GM21360 (cell line): Measurements from ENCODE around the gene FSD1.
"Not testable (repeated sequence)": the region's sequence is repeated elsewhere in the genome, so short reads cannot be mapped to it uniquely, and the experiment has no call there.

Source experiments
- ATAC-seq: cut with Tn5 transposase; IDR thresholded peaks from one replicate; pipeline ENCODE4 v1.9.1; 2021; ENCODE audit warnings: mild to moderate bottlenecking, moderate library complexity; ENCODE audit not compliant: unreplicated experiment

Gene FSD1

GRCh38 chr19:4342314-4342614 lies 37.9 kb downstream of the FSD1 start:
- no peak for ATAC-seq

DNA sequence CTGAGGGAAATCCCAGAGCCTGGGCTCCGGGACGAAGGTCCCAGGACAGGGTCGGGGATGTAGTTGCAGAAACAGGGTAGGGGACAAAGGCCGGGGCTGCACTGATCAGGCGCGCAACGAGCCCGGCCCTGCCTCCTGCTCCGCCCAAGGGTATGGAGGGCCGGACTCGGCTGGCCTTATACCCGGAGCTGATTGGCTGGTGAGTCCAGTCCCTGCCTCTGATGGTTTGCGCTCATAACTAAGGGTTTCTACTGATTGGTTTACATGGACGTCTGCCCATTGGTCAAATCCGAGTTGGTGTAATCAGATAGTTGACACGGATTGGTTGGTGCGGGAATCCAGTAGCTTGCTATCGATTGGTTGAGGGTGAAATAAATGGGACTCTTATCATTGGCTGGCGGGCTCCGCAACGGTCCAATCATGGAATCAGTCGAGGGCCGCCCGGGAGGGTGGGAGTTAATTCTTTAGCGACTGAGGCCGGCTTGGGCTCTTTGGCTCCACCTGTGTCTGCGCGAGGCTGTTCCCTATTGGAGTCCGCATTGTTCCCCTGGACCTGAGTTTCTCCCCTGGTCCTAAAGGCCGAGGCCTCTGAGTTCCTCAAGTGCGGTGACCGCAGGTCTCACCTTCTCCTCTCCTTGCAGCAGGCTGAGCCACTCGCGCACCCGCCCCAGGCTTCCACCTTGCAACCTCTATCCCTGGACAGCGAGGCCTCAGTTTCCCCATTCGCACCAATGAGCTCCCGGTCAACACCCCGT lies 38.4 kb downstream of the FSD1 start:
- peak; percentile 81 for ATAC-seq

GRCh38 chr19:4343370-4344307 lies 39.2 kb downstream of the FSD1 start, which contains the start of gene MPND:
MPND (plus strand) TSS chr19:4343562; CDS start chr19:4343594, 32 bp downstream.
- peak; percentile 49 for ATAC-seq

GRCh38 chr19:4345342-4346019 lies 41.1 kb downstream of the FSD1 start:
- ATAC-seq = no peak

GRCh38 chr19:4346020-4346383 lies 41.6 kb downstream of the FSD1 start:
- no peak for ATAC-seq

DNA sequence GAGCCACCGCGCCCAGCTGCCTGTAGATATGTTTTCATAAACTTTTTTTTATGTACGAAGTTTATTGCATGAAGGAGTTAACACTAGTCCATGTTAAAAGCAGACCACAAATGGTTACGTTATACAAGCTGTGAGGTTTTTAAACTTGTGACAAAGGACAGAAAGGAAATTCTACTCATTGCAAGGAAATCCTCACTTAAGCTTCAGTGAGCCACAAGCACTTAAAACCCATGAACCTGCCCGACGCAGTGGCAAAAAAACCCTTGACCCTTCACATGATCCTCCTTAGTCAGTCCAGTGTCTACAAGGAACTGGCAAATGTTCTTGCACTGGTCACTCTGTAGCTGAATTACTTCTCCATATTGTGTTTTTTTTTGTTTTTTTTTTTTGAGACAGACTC lies 43.1 kb downstream of the FSD1 start:
- no peak for ATAC-seq

DNA sequence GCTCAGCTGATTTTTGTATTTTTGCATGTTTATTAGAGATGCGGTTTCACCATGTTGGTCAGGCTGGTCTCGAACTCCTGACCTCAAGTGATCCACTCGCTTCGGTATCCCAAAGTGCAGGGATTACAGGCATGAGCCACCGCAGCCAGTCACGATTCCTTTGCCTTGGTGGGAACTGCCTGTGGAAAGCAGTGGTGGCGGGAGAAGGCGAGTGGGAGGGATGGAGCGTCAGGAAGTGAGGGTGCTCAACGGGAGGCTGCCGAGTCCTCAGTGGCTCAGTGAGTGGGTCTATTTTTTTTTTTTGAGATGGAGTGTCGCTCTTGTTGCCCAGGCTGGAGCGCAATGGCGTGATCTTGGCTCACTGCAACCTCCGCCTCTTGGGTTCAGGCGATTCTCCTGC lies 44.8 kb downstream of the FSD1 start:
- ATAC-seq = not testable (repeated sequence)

GRCh38 chr19:4350111-4350510 lies 45.7 kb downstream of the FSD1 start:
- ATAC-seq = no peak

GRCh38 chr19:4350726-4351125 lies 46.3 kb downstream of the FSD1 start:
- no peak for ATAC-seq

DNA sequence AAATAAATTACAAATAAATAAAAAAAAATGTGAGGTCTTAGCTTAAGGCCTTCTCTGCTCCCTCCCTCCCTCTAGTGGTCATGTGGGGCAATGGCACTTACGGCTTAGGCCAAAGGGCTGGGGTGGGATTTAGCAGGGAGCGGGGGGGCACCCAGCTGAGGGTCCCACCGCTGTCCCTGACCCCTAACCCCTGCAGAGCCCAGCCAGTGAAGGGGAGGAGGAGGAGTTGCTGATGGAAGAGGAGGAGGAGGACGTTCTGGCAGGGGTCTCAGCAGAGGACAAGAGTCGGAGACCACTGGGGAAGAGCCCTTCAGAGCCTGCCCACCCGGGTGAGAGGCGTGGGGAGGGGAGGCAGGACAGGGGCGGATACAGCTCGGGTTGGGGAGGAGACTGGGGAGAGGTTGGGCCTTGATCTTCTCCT lies 48.3 kb downstream of the FSD1 start:
- ATAC-seq = no peak

GRCh38 chr19:4354282-4354681 lies 49.9 kb downstream of the FSD1 start:
- ATAC-seq = no peak

- ATAC-seq = no peak
These were observed 50.5 kb downstream of the FSD1 start for GRCh38 chr19:4354897-4355296.

DNA sequence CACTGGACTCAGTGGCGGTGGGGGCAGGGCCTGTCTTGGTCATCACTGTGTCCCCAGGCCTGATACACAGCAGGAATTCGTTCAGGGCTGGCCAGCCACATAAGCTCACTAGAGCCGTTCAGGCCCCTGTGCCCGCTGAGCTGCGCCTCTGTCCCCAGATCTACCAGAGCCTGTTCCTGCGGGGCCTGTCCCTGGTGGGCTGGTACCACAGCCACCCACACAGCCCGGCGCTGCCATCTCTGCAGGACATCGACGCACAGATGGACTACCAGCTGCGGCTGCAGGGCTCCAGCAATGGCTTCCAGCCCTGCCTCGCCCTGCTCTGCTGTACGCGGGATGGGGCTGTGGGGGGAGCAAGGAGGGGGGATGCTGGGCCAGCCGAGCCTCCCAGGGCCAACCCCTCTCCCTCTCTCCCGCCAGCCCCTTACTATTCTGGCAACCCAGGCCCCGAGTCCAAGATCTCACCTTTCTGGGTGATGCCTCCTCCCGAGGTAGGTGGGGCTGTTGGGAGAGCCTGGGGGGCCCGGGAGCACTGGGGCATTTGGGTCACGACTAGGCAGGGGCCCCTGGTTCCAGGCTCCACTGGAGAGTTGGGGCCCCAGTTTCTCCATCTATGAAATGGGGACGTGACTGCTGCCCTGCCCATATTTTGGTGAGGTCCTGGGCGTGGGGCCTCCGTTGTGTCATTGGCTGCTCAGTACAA lies 52.8 kb downstream of the FSD1 start:
- no peak for ATAC-seq

DNA sequence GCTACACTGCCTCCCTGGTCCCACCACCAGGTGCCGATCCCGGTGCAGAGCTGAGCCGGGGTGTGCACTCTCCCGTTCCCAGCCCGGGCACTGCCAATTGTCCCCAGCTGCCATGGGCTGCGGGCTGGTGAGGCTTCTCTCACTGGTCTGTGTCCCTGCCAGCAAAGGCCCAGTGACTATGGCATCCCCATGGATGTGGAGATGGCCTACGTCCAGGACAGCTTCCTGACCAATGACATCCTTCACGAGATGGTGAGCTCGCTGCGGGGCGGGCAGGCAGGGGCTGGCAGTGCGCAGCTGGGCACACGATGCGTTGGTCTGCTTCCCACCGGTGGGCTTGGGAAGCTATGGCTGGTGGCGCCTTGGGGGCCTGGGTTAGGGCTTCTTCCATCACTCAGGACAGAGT lies 53.5 kb downstream of the FSD1 start:
- ATAC-seq = no peak

DNA sequence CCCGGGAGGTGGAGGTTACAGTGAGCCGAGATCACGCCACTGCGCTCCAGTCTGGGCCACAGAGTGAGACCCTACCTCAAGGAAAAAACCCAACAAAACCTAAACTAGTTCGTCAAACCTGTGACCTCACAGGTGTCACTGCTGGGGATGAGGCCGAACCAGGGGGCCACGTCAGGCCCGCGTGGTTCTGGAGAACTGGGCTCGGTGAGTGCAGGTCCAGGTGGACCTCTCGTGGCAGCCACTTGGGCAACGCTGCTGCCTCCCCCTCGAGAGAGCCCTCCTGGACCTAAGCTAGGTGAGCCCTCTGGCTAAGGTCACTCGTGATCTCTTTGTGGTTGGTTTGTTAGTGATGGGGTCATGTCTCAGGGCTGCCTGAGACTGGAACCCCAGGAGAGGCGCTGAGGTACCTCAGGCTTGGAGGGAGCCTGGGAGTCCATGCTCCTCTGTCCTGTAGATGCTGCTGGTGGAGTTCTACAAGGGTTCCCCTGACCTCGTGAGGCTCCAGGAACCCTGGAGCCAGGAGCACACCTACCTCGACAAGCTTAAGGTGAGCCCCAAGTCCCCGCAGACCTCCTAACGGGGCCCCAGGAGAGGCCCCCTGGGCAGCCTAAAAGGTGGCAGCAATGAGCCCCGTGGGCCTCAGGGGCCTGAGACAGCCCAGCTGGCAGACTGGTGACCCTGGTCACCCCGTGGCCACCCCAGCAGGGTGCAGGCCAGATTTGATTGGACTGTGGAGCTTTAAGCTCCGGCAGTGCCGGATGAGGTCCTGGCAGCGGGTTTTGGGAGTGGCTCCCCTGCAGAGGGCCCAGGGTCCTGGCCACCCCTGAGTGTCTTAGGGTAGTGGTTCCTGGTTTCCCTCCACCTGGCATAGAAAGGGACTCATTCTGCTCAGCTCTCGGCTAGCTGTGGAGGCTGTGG lies 54.6 kb downstream of the FSD1 start:
- no peak for ATAC-seq

GRCh38 chr19:4359627-4360000 lies 55.2 kb downstream of the FSD1 start:
- no peak for ATAC-seq

DNA sequence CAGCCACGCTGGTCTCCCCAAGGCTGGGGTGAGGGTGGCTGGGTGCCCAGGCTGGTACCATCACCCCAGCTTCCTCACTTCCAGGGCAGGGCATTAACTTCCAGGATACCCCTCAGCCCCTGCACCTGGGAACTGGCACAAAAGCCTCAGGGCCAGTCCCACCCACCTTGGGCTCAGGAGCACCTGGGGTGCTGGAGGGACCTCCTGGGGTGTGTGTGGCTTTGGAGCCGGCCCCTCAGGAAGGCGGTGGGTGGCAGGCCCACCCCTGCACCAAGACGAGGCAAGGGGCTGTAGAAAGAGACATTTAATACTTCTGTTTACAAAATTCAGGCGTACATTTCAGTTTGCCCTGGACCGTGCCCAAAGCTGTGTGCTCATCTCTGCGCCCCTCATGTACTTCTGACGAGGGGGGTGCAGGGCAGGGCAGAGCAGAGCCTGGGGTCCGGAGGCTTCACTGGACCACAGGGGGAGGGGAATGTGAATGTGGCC lies 55.7 kb downstream of the FSD1 start:
- ATAC-seq = no peak

DNA sequence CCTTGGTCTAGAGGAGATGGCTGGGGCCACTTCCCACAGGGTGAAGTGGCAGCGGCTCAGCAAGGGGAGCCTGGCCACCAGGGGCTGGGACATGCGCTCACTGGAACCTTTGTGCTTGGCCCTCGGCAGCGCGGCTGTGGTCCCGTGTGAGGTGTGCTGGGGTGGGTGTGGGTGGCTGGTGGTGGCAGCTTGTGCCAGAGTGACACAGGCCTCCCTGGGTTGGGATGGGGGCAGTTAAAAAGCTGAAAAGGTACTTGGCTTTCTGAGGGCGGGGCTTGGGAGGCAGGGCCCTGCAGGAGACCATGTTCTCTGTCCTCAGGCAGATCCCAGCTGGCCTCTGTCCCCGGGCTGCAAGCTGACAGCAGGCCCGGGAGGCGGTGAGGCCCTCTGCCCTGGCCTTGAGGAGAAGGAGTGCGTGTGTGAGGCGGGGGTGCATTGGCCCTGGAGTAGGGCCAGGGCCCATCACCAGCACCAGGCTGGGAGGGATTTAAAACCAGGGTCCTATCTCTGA lies 56.3 kb downstream of the FSD1 start:
- no peak for ATAC-seq

GRCh38 chr19:4361152-4362046 lies 57.0 kb downstream of the FSD1 start:
- no peak for ATAC-seq
